Measurements from ENCODE around the gene AKR1C3.
"Not testable (repeated sequence)": the region's sequence is repeated elsewhere in the genome, so short reads cannot be mapped to it uniquely, and the experiment has no call there.

The AKR1C3 gene

DNA sequence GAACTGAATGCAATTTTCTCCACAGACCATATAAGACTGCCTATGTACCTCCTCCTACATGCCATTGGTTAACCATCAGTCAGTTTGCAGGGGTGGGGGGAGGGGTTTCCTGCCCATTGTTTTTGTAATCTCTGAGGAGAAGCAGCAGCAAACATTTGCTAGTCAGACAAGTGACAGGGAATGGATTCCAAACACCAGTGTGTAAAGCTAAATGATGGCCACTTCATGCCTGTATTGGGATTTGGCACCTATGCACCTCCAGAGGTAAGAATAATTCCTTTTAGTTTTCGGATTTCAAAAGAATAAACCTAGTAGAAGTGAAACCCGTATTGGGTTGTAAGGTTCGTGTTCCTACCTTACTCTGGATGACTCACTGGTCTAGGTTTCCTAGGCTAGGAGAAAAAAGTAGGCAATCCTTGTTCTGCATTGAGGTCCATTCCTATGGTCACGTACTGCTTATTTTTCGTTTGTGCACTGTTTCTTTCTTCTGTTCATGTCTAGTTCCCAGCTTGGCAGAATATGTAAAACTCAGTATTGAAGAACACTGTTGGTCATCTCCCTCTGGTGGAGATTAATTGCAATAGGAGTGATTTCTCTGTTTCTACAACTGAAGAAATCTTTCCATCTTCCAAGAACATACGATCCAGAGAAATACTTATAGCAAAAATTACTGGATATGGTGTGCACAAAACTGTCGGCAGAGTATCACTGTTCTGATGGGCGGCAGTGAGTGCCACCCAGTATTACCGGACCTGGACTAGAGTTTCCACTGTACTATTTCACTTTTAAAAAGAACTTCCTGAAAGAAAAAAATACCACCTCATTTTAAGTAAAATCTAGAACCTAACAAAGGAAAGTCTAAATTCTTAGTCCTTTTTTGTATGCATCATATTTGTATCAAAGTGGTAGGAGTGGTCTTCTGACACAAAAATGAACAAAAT lies at the start of gene AKR1C3:
AKR1C3 (plus strand) TSS at position 150 of the 941 bp plus-strand sequence; CDS start at position 181, 31 bp downstream.
- DNase-seq, result no peak

DNA sequence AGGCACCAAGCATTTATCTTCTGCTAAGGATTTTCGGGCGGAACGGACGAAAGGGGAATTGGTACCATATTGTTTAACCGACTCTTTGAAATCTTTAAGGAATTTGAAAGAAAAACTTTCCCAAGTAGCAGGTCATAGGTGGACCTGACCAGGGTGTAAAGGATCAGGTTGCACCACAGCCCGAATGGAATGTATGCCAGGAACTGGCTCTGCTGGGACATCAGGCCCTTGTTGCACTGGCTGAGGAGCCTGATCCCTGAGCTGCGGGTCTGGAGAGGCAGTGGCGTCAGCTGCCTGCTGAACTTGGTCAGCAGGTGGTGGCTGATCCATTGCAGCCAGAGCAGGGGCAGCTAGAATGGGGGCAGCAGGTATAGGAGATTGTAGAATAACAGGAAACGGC lies 49.1 kb upstream of the AKR1C3 start:
- DNase-seq, result no peak

DNA sequence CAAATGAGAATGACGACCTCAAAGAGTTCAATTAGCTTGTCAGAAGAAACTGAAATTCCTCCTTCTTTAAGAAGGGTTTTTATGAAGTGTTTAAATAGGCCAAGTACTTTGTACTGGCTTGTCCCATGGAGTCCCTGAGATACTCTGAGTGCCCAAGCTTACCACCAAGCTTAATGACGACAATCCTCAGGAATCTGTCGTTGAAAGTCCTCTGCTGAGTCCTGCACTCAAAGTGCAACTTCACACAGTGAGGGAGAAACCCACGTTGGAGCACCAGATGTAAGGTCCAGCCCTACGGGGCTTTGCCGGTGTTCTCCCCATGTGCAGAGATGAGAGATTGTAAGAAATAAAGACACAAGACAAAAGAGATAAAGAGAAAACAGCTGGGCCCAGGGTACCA lies 47.8 kb upstream of the AKR1C3 start:
- no peak for DNase-seq

DNA sequence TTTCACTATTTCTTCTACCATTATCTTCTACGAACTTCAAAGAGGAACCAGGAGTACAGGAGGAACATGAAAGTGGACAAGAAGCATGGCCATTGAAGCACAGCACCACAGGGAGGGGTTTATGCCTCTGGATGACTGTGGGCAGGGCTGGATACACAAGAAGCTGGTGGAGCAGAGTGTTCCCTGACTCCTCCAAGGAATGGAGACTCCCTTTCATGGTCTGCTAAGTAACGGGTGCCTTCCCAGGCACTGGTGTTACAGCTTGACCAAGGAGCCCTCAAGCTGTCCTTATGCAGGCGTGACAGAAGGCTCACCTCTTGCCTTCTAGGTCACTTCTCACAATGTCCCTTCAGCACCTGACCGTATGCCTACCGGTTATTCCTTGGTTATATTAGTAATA lies 47.2 kb upstream of the AKR1C3 start:
- not testable (repeated sequence) for DNase-seq

DNA sequence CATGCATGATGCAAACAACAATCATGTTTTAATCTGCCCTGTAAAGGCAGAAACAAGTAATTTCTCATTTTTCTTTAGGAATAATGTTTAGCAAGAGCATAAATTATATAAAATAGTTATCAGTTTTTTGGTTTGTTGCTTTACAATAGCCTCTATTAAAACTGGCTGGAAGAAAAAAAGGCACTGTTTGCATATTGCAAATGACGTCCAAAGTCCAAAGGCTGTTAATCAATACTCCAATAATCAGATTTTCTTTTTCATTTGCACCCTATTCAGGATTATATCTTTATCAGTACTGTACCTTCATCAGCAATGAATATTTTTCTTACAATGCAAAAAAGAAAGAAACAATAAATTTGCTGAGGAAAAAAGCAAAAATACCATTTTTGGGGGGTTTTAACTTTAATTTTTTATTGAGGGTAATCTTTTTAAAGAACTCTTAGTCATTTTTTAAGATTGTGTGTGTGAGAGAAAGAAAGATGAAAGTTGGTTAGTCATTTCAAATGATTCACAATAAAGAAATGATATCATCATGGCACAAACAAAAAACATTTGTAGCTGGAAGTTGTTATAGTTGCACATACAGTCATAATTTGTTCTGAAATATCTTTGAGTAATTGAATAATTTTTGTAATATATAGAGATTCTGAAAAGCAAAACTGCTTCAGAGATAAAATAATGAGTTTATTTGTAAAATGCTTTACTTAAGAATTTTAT lies 46.1 kb upstream of the AKR1C3 start:
- DNase-seq, result no peak

DNA sequence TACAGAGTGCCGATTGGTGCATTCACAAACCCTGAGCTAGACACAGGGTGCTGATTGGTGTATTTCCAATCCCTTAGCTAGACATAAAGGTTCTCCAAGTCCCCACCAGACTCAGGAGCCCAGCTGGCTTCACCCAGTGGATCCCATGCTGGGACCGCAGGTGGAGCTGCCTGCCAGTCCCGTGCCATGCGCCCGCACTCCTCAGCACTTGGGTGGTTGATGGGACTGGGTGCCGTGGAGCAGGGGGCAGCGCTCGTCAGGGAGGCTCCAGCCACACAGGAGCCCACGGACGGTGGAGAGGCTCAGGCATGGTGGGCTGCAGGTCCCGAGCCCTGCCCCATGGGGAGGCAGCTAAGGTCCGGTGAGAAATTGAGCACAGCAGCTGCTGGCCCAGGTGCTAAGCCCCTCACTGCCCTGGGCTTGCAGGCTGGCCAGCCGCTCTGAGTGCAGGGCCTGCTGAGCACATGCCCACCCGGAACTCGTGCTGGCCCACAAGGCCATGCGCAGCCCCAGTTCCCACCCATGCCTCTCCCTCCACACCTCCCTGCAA lies 41.2 kb upstream of the AKR1C3 start:
- DNase-seq, result not testable (repeated sequence)

DNA sequence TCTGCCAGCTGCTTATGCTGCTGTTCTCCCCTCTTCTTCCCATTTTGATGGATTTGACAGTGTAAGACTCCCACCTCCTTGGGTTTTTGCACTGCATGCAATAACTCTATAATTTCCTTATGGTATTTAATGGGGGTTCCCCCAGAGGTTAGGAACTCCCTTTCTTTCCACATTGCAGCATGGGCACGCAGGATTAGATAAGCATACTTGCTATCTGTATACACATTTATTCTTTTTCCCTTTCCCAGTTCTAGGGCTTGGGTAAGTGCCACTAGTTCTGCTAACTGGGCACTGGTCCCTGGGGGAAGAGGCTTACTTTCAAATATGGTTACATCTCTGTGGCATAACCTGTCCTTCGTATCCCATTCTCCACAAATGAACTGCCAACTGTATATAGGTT lies 39.4 kb upstream of the AKR1C3 start:
- not testable (repeated sequence) for DNase-seq

DNA sequence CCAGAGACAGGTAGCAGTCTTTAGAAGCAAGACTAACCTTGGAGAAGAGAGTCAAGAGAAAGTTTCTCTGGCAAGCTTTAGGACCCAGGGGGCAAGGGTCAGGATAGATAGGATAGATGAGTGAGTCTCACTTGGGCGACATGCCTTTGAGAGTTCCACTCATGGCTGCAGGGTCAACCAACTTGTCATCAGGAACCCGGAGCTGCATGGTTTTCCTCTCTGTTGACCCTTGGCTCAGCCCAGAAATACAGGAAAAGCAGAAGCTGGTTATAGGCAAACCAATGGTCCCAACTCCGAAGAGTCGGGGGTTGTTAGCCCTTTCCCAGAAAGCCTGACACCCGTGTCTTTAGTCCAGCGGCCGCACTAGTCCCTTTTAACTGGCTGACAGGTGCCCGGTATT lies 34.9 kb upstream of the AKR1C3 start:
- DNase-seq, result not testable (repeated sequence)

DNA sequence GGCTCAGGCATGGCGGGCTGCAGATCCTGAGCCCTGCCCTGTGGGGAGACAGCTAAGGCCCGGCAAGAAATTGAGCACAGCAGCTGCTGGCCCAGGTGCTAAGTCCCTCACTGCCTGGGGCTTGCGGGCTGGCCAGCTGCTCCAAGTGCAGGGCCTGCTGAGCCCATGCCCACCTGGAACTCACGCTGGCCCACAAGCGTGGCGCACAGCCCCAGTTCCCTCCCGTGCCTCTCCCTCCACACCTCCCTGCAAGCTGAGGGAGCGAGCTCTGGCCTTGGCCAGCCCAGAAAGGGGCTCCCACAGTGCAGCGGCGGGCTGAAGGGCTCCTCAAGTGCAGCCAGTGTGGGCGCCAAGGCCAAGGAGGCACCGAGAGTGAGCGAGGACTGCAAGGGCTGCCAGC lies 33.4 kb upstream of the AKR1C3 start:
- DNase-seq, result not testable (repeated sequence)

DNA sequence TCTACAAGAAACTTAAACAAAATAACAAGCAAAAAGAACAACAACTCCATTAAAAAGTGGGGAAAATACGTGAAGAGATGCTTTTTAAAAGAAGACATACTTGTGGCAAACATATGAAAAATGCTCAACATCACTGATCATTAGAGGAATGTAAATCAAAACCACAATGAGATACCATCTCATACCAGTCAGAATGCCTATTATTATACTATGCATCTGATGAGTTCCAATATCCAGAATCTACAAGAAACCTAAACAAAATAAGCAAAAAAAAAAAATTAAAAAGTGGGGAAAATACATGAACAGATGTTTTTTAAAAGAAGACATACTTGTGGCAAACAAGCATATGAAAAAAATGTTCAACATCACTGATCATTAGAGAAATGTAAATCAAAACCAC lies 29.6 kb upstream of the AKR1C3 start:
- DNase-seq, result no peak

DNA sequence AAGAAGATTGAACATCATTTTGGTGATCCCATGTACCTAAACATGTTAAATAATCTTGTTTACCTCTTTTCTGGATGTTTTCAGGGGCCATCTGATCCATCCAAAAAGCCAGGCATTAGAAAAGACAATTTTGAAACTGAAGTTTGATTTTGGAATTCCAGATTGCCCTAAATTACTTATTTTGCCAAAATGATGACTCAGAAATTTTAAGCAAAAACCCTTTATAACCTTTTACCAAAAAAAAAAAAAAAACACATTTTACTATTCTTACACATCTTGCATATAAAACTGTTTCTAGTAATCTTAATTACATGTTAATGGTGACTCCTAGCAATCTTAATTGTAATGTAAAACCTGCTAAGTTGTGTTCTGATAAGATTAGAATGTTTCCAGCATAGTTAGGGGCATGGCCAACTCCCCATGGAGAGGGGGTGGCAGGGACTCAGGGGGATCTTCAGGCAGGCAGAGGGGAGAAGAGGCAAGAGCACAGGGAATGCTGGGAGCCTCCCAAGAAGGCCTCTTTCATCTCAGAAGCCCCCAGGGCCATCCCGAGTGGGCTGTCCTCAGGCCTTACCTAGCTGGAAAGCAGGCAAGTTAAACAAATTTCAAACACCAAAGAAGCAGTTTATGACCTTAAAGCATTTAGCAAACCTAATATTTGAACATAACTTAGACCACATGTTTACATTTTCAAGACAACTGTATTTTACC lies 25.8 kb upstream of the AKR1C3 start:
- DNase-seq, result no peak

DNA sequence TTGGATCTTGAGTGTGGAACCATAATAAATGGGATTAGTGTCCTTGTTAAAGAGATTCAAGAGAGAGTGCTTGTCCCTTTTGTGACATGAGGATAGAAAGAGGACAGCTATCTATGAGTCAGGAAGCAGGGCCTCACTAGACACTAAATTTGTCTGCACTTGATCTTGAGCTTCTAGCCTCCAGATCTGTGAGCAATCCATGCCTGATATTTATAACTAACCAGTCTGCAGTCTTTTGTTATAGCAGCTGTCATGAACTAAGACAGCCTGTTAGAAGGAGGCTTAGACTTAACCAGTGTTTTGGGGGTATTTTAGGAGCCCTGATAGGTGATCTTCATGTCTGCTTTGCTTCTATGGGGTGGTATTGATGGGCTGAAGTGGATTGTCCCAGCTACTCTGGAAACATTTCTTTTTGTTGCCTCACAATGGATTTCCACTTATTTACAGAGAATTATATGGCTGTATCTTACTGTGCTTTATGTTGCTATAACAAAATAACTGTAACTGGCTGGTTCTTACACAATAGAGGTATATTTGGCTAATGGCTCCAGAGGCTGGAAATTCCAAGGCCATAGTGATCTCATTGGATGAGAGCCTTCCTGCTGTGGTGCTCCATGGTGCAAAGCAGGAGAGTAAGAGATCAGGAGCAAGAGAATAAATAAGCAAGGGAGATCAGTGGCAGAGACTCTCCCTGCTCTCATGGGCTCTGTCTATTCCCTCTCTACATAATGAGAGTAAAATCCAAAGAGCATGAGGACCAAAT lies 23.4 kb upstream of the AKR1C3 start:
- DNase-seq, result no peak

DNA sequence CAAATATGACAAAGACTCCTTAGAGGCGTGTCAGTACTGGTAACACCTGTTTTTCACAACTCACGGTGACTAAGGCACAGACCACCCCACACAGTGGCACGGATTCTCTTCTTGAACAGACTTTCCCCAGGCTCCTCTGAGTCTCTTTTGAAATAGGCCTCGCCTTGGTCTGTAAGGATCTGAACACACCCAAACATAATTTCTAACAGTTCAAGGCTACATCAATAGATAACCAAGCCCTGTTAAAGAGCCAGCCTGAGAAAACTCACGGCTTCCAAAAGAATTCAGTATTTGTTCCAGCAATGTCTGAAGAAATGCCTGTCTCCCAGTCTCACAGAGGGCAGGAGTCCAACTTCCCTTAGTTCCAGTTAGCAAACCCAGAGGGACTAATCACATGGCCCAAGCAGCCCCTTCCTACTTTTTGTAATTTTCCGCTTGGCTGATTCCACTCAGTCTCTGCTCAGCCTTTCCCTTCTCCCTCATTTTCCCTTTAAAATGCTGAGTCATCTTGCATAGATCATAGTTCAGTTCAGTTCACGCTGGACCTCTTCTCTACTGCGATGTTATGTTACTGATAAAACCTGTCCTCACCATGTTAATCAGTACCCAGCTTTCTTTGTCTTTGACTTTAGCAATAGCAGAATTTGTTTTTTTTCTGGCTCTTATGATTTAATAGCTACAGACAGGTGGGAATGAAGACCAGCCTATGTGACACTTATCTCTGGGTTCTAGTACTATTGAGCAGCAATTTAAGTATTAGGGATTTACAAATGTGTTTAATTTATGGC lies 22.6 kb upstream of the AKR1C3 start:
- no peak for DNase-seq

DNA sequence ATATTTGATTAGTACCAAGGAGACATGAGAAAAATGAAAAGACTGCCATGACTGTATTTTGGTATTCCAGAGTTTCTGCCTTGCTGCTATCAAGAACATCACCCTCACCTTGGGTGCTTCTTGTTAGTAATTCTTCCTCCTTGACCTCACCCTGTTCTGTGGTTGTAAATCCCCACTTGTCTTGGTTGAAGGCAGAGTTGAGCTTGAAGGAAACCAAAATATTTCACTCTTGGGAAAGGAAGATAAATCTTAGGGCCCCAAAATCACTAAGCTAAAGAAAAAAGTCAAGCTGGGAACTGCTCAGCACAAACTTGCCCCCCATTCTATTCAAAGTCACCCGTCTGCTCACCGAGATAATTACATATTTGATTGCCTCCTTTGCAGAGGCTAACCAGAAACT lies 20.6 kb upstream of the AKR1C3 start:
- DNase-seq, result no peak

DNA sequence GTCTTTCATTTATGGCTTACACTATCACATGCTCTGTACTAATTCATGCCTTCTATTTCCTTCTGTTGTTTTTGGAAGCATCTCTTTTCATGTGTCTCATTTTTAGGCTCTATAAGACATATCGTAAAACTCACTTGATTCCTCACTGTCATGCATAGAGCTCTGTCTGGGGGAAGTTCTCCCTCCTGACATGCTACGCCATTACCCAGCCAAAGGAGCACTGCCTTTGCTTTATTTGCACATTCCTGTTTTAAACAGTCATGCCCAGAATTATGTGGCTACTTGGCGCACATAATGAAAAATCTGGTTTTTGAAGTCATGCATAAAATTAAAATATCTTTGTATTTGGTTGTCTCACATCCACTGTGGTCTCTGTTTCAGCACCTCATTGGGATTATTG lies 17.6 kb upstream of the AKR1C3 start:
- DNase-seq, result no peak

DNA sequence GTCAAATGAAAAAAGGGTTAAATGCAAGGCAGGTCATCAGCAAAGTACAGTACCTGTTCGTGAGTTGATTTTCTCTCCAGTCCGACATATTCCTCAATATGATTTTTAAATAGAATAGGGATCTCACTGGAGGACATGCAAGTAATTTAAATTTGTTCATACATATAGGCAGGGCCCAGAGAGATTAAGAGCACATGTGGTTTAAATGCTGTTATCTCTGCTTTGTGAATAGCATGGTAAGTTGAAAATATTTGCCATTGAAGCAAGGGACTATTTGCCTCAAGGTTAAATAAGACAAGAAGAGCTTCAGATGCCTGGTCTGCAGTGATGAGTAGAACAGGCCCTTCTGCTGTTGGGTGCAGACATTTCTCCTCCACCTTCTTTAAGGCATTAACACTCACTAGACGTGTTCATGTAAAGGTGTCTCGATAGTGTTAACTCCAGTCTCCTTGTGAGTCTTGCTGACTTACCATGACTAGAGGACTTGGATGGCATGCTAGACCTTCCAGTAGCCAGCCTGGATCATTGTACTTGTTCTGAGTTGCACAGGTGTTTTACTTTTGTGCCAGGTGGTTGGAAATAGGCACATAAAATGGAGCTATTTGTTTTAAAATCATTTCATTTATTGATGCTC lies 15.6 kb upstream of the AKR1C3 start:
- DNase-seq, result no peak

DNA sequence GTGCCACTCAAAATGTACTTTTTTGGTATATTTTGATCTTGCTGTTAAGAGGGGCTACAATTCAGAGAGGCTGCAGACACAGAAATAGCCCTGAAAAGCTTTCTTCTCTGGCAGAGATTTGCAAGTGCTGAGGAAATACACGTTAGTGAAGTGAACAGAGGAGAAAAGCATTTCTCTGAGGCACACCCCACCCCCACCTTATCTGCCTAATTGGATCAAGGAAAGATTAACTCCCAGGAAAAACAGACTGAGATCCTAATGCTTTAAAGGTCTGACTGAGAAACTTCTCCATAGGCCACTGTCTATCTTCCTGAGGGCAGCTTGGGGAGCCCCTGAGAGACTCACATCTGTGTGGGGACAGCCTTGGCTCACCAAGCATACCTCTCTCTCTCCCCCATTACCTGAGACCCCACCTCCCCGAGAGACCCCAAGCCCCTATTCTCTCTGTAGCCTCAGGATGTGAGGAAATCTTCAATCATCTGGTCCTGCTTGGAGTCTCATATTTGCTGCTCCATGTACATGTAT lies 14.8 kb upstream of the AKR1C3 start:
- no peak for DNase-seq

DNA sequence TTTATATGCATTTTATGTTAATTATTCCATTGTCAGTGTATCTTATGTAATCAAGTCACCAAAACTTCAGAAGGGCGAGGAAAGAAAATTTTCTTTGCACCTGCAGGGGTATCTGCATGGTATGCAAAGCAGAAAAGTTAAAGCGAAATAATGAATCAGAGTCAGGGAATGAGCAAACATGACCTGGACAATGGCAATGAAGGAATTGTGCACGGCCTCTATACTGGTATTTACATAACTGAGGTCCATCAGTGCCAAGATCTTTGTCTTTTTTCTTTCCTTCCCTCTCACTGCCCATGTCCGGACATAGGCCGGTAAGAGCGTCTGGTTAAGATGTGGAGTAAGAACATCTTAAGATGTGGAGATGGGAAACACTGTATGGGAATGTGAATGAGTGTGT lies 14.4 kb upstream of the AKR1C3 start:
- DNase-seq, result no peak

DNA sequence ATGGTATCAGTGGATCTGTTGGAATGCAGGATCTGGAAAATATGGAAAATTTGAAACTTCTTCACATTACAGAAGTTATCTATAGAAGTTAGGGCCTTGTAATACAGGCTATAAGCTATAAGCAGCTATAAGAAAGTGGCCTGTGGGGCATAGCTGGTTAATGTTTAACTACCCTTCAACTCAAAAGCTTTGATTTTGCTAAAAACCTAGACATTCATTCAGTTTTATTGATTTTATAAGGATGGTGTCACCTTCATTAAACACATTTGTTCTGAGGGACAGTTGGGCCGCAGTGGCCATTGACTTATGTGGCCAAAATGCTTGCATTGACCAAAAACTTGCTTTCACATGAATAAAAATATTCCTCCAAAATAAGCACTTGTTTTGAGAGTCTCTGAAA lies 13.1 kb upstream of the AKR1C3 start:
- no peak for DNase-seq

DNA sequence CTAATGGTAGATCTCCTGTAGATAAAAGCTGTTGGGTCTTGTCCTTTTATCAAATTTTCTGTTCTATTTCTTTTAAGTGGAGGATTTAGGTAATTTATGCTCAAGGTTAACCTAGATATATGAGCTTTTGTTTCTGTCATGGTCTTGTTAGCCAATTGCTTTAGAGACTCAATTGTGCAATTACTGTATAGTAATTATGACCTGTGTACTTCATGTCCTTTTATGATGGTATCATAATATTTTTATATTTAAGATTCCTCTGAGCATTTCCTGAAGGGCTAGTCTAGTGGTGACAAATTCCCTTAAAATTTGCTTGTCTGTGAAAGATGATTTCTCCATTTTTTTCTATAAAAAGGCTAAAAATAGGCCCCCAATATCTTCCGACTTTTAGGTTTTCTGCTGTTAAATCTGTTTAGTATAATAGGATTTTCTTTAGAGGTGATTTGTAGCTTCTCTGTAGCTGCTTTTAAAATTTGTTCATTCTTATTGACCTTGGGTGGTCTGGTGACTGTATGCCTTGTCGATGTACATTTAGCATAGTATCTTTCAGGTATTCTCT lies 5.4 kb upstream of the AKR1C3 start:
- DNase-seq, result no peak
